ENCODE data around the gene TRIM26. TPM values are rescaled to one million over a fixed set of nuclear protein-coding genes. Genes with fewer than 3 reads are reported as not detected.

TRIM26 gene
- total and polyA plus RNA-seq, 2 of the 13 experiments (the other 11 are each of a cell fraction or from before 2014, with no cell fraction given) = 27.1 to 38.7 TPM

GRCh38 chr6:30213667-30213956 is 406 bp upstream of the TRIM26 start (continued):
- TF ChIP-seq ZBTB40 (IDR thresholded peaks at IDR 0.05) (no peak), ZBTB40 (CRISPR knock-in tag; IDR thresholded peaks at IDR 0.05) (no peak; the same call in 1 of the 2 replicates), GFI1 (CRISPR knock-in tag; IDR thresholded peaks at IDR 0.05; ENCODE audit: borderline replicate concordance) (no peak), CBFB (CRISPR knock-in tag; IDR thresholded peaks at IDR 0.05) (no peak), DNMT3B (CRISPR knock-in tag; conservative IDR thresholded peaks at IDR 0.05) (no peak), USF2 (IDR thresholded peaks at IDR 0.05; ENCODE audit: low read depth, low read length) (no peak), USF2 (CRISPR knock-in tag; IDR thresholded peaks at IDR 0.05; ENCODE audit: borderline replicate concordance) (no peak), TAF1 (CRISPR knock-in tag; IDR thresholded peaks at IDR 0.05) (no peak), AGO2 (optimal IDR thresholded peaks at IDR 0.05; ENCODE audit: low read depth, low read length) (no peak), CENPT (CRISPR knock-in tag; IDR thresholded peaks at IDR 0.05; ENCODE audit: low read depth) (no peak), HNRNPL (IDR thresholded peaks at IDR 0.05; ENCODE audit: low read depth, low read length) (no peak), ZNF569 (CRISPR knock-in tag; IDR thresholded peaks at IDR 0.05; ENCODE audit: borderline replicate concordance) (no peak), ZBED4 (CRISPR knock-in tag; IDR thresholded peaks at IDR 0.05; ENCODE audit: borderline replicate concordance) (no peak)
